Gastrocnemius medialis (tissue), 4 donors: ENCODE results near the gene FNDC10.

Source experiments
- POLR2A ChIP-seq, 2 donors: fragments of 450-650 bp; IDR thresholded peaks; one replicate each; pipeline ENCODE4 v1.6.1; 2017; ENCODE audit warnings: antibody characterized with exemption in 2 of 2, mild to moderate bottlenecking in 2 of 2, moderate library complexity in 2 of 2
- TF ChIP-seq, protein P1 (sequence below), 5 experiments: fragments of 450-650 bp in 3 of 5; fragments of 200-600 bp in 2 of 5; sonication (generic) in 2 of 5; IDR thresholded peaks in 4 of 5; conservative IDR thresholded peaks in 1 of 5; 1 replicate in 4 of 5; 2 replicates in 1 of 5; pipeline ENCODE4 v1.5.1; 2016 to 2019; ENCODE audit warnings: antibody characterized with exemption in 5 of 5, mild to moderate bottlenecking in 3 of 5, moderate library complexity in 3 of 5

DNA sequence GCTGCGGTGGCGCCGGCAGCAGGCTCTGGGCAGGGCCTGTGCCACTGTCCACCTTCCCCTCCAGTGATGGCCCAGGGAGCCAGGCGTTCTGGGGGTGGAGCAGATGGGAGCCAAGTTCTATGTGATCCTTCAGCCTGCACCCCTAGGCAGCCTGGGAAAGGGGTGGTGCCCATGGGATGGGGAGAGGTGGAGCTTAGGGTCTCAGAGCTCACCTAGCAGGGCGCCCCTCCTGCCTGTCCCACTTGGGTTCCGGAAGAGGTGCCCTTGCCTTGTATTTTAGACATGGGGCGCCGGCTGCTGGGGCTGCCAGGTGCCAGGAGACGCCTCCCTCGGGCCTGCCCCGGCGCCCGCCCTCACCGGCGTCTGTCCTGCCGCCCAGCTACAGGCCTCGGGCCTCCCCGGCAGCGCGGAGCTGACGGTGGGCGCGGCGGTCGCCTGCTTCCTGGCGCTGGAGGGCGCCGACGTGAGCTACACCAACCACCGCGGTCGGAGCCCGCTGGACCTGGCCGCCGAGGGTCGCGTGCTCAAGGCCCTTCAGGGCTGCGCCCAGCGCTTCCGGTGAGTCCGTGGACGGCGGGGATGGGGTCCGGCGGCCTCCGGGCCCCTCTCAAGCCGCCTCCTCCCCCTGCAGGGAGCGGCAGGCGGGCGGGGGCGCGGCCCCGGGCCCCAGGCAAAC is 29.0 kb upstream of the FNDC10 start:
- TF ChIP-seq POLR2A (IDR thresholded peaks at IDR 0.05) = no peak
- TF ChIP-seq, protein P1, sequence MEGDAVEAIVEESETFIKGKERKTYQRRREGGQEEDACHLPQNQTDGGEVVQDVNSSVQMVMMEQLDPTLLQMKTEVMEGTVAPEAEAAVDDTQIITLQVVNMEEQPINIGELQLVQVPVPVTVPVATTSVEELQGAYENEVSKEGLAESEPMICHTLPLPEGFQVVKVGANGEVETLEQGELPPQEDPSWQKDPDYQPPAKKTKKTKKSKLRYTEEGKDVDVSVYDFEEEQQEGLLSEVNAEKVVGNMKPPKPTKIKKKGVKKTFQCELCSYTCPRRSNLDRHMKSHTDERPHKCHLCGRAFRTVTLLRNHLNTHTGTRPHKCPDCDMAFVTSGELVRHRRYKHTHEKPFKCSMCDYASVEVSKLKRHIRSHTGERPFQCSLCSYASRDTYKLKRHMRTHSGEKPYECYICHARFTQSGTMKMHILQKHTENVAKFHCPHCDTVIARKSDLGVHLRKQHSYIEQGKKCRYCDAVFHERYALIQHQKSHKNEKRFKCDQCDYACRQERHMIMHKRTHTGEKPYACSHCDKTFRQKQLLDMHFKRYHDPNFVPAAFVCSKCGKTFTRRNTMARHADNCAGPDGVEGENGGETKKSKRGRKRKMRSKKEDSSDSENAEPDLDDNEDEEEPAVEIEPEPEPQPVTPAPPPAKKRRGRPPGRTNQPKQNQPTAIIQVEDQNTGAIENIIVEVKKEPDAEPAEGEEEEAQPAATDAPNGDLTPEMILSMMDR (IDR thresholded peaks at IDR 0.05 in 4 of 5, conservative IDR thresholded peaks at IDR 0.05 in 1 of 5) = no peak
